GM21825 (cell line): ENCODE measurements around the gene MACROD2.
A peak's percentile ranks its signal among the peaks of the same experiment; 100 is the strongest.

ENCODE experiments used
- ATAC-seq: cut with Tn5 transposase; IDR thresholded peaks from one replicate; pipeline ENCODE4 v1.9.1; 2021; ENCODE audit warnings: mild to moderate bottlenecking, moderate library complexity; ENCODE audit not compliant: unreplicated experiment

Gene MACROD2

GRCh38 chr20:16043931-16044330 lies 2048.6 kb downstream of the MACROD2 start:
- ATAC-seq, result no peak

- no peak for ATAC-seq
Observed at GRCh38 chr20:16048876-16049275, 2053.6 kb downstream of the MACROD2 start.

- no peak for ATAC-seq
Observed at GRCh38 chr20:16049529-16050093, 2054.3 kb downstream of the MACROD2 start.

- ATAC-seq, result no peak
Observed at GRCh38 chr20:16050366-16050765, 2055.1 kb downstream of the MACROD2 start.

GRCh38 chr20:16051968-16052367 lies 2056.7 kb downstream of the MACROD2 start:
- ATAC-seq, result no peak

- ATAC-seq, result no peak
Observed at GRCh38 chr20:16052456-16052855, 2057.1 kb downstream of the MACROD2 start.

GRCh38 chr20:16054985-16055384 lies 2059.7 kb downstream of the MACROD2 start:
- no peak for ATAC-seq

GRCh38 chr20:16057651-16058050 lies 2062.3 kb downstream of the MACROD2 start:
- no peak for ATAC-seq

GRCh38 chr20:16058268-16058667 lies 2063.0 kb downstream of the MACROD2 start:
- ATAC-seq, result no peak

GRCh38 chr20:16059841-16060240 lies 2064.5 kb downstream of the MACROD2 start:
- no peak for ATAC-seq

GRCh38 chr20:16061351-16061750 lies 2066.0 kb downstream of the MACROD2 start:
- no peak for ATAC-seq

- ATAC-seq, result no peak
Observed at GRCh38 chr20:16062661-16063581, 2067.6 kb downstream of the MACROD2 start.

GRCh38 chr20:16063881-16064280 lies 2068.6 kb downstream of the MACROD2 start:
- ATAC-seq, result no peak

- no peak for ATAC-seq
Observed at GRCh38 chr20:16064989-16065707, 2069.8 kb downstream of the MACROD2 start.

- ATAC-seq, result no peak
Observed at GRCh38 chr20:16066571-16066970, 2071.3 kb downstream of the MACROD2 start.

GRCh38 chr20:16069389-16070010 lies 2074.2 kb downstream of the MACROD2 start:
- peak; percentile 97 for ATAC-seq

- ATAC-seq, result no peak
Observed at GRCh38 chr20:16072220-16072619, 2076.9 kb downstream of the MACROD2 start.

GRCh38 chr20:16078172-16078898 lies 2083.0 kb downstream of the MACROD2 start:
- no peak for ATAC-seq

- ATAC-seq, result no peak
Observed at GRCh38 chr20:16081421-16081820, 2086.1 kb downstream of the MACROD2 start.

- no peak for ATAC-seq
Observed at GRCh38 chr20:16082051-16082550, 2086.8 kb downstream of the MACROD2 start.
